ENCODE data around the gene DOCK2.

Gene DOCK2

GRCh38 chr5:169848792-169849191 is 211.7 kb downstream of the DOCK2 start:
- Mint-ChIP-seq H3K9me3 (peaks cover 37% of the 10 kb centered on the region), H3K27ac (no peak overlapping the region), H3K36me3 (ENCODE audit: low read depth) (peaks cover 87% of the 10 kb centered on the region), H3K27me3 (no peaks in the 10 kb centered on the region), H3K4me3 (no peak overlapping the region), H3K4me1 (peaks cover 11% of the 10 kb centered on the region)
- DNase-seq (no peak), ATAC-seq (no peak)

- DNase-seq (no peak), ATAC-seq (no peak)
- Mint-ChIP-seq H3K36me3 (ENCODE audit: low read depth) (peaks cover 85% of the 10 kb centered on the region), H3K4me1 (peaks cover 10% of the 10 kb centered on the region), H3K27ac (no peak overlapping the region), H3K4me3 (no peak overlapping the region), H3K9me3 (peaks cover 37% of the 10 kb centered on the region), H3K27me3 (no peaks in the 10 kb centered on the region)
These were observed 213.3 kb downstream of the DOCK2 start for GRCh38 chr5:169850409-169850808.

- Mint-ChIP-seq H3K27ac (no peak overlapping the region), H3K9me3 (peaks cover 37% of the 10 kb centered on the region), H3K27me3 (no peaks in the 10 kb centered on the region), H3K4me1 (peaks cover 19% of the 10 kb centered on the region), H3K36me3 (ENCODE audit: low read depth) (peaks cover 84% of the 10 kb centered on the region), H3K4me3 (no peak overlapping the region)
- DNase-seq (no peak), ATAC-seq (no peak)
These were observed 214.3 kb downstream of the DOCK2 start for GRCh38 chr5:169851321-169851850.

- Mint-ChIP-seq H3K27ac (no peak overlapping the region), H3K9me3 (peaks cover 4% of the 10 kb centered on the region), H3K36me3 (ENCODE audit: low read depth) (peaks cover 60% of the 10 kb centered on the region), H3K4me3 (no peak overlapping the region), H3K27me3 (no peaks in the 10 kb centered on the region), H3K4me1 (peaks cover 36% of the 10 kb centered on the region)
- peak; percentile 67 for ATAC-seq
- no peak for DNase-seq
These were observed 219.5 kb downstream of the DOCK2 start for GRCh38 chr5:169856571-169856970.

- H3K36me3 Mint-ChIP-seq (ENCODE audit: low read depth) = peaks cover 40% of the 10 kb centered on the region
- DNase-seq = no peak
- no peaks in the 10 kb centered on the region for H3K27me3 Mint-ChIP-seq
- no peaks in the 10 kb centered on the region for H3K9me3 Mint-ChIP-seq
- no peak for ATAC-seq
- no peak overlapping the region for H3K4me3 Mint-ChIP-seq
- H3K4me1 Mint-ChIP-seq = peaks cover 24% of the 10 kb centered on the region
- H3K27ac Mint-ChIP-seq = no peak overlapping the region
These were observed 223.5 kb downstream of the DOCK2 start for GRCh38 chr5:169860585-169860984.

GRCh38 chr5:169861433-169861832 is 224.4 kb downstream of the DOCK2 start:
- Mint-ChIP-seq H3K27me3 (no peaks in the 10 kb centered on the region), H3K9me3 (no peaks in the 10 kb centered on the region), H3K4me3 (no peak overlapping the region), H3K36me3 (ENCODE audit: low read depth) (peaks cover 32% of the 10 kb centered on the region), H3K4me1 (peaks cover 17% of the 10 kb centered on the region), H3K27ac (no peak overlapping the region)
- no peak for ATAC-seq
- no peak for DNase-seq

- H3K27me3 Mint-ChIP-seq = no peaks in the 10 kb centered on the region
- peaks cover 29% of the 10 kb centered on the region for H3K36me3 Mint-ChIP-seq (ENCODE audit: low read depth)
- ATAC-seq = no peak
- DNase-seq = no peak
- no peak overlapping the region for H3K27ac Mint-ChIP-seq
- H3K4me3 Mint-ChIP-seq = no peak overlapping the region
- H3K9me3 Mint-ChIP-seq = no peaks in the 10 kb centered on the region
- peaks cover 13% of the 10 kb centered on the region for H3K4me1 Mint-ChIP-seq
These were observed 224.9 kb downstream of the DOCK2 start for GRCh38 chr5:169861934-169862333.

GRCh38 chr5:169862391-169862811 is 225.3 kb downstream of the DOCK2 start:
- H3K27ac Mint-ChIP-seq = no peak overlapping the region
- peaks cover 29% of the 10 kb centered on the region for H3K36me3 Mint-ChIP-seq (ENCODE audit: low read depth)
- ATAC-seq = no peak

GRCh38 chr5:169864483-169864882 is 227.4 kb downstream of the DOCK2 start:
- Mint-ChIP-seq H3K4me3 (no peak overlapping the region), H3K27ac (no peak overlapping the region), H3K4me1 (peaks cover 6% of the 10 kb centered on the region), H3K36me3 (ENCODE audit: low read depth) (peaks cover 29% of the 10 kb centered on the region), H3K27me3 (no peaks in the 10 kb centered on the region), H3K9me3 (no peaks in the 10 kb centered on the region)
- ATAC-seq (no peak), DNase-seq (no peak)

More at GRCh38 chr5:169862391-169862811, 225.3 kb downstream of the DOCK2 start:
- Mint-ChIP-seq H3K4me1 (peaks cover 11% of the 10 kb centered on the region), H3K9me3 (no peaks in the 10 kb centered on the region), H3K4me3 (no peak overlapping the region), H3K27me3 (no peaks in the 10 kb centered on the region)
- no peak for DNase-seq

- Mint-ChIP-seq H3K27ac (no peak overlapping the region), H3K4me1 (no peaks in the 10 kb centered on the region), H3K27me3 (no peaks in the 10 kb centered on the region), H3K9me3 (no peaks in the 10 kb centered on the region), H3K4me3 (no peak overlapping the region), H3K36me3 (ENCODE audit: low read depth) (peaks cover 23% of the 10 kb centered on the region)
- DNase-seq (no peak), ATAC-seq (no peak)
These were observed 230.3 kb downstream of the DOCK2 start for GRCh38 chr5:169867347-169867746.

GRCh38 chr5:169869066-169869465 is 232.0 kb downstream of the DOCK2 start:
- ATAC-seq (no peak), DNase-seq (no peak)
- Mint-ChIP-seq H3K4me1 (no peaks in the 10 kb centered on the region), H3K27me3 (no peaks in the 10 kb centered on the region), H3K36me3 (ENCODE audit: low read depth) (peaks cover 18% of the 10 kb centered on the region), H3K9me3 (no peaks in the 10 kb centered on the region), H3K27ac (no peak overlapping the region), H3K4me3 (no peak overlapping the region)

- no peak overlapping the region for H3K4me3 Mint-ChIP-seq
- H3K4me1 Mint-ChIP-seq = no peaks in the 10 kb centered on the region
- H3K36me3 Mint-ChIP-seq (ENCODE audit: low read depth) = peaks cover 19% of the 10 kb centered on the region
- H3K27ac Mint-ChIP-seq = no peak overlapping the region
- no peaks in the 10 kb centered on the region for H3K27me3 Mint-ChIP-seq
- no peak for ATAC-seq
- DNase-seq = no peak
- H3K9me3 Mint-ChIP-seq = no peaks in the 10 kb centered on the region
These were observed 233.1 kb downstream of the DOCK2 start for GRCh38 chr5:169870211-169870610.

- H3K27ac Mint-ChIP-seq = no peak overlapping the region
- ATAC-seq = no peak
These were observed 234.9 kb downstream of the DOCK2 start for GRCh38 chr5:169871826-169872490.

GRCh38 chr5:169873642-169874041 is 236.6 kb downstream of the DOCK2 start:
- ATAC-seq = no peak
- no peak overlapping the region for H3K4me3 Mint-ChIP-seq
- DNase-seq = no peak
- no peaks in the 10 kb centered on the region for H3K9me3 Mint-ChIP-seq
- H3K27me3 Mint-ChIP-seq = no peaks in the 10 kb centered on the region
- peaks cover 8% of the 10 kb centered on the region for H3K4me1 Mint-ChIP-seq
- peaks cover 30% of the 10 kb centered on the region for H3K36me3 Mint-ChIP-seq (ENCODE audit: low read depth)
- H3K27ac Mint-ChIP-seq = no peak overlapping the region

More at GRCh38 chr5:169871826-169872490, 234.9 kb downstream of the DOCK2 start:
- no peak for DNase-seq
- Mint-ChIP-seq H3K27me3 (no peaks in the 10 kb centered on the region), H3K36me3 (ENCODE audit: low read depth) (peaks cover 25% of the 10 kb centered on the region), H3K4me3 (no peak overlapping the region), H3K9me3 (no peaks in the 10 kb centered on the region), H3K4me1 (peaks cover 8% of the 10 kb centered on the region)

- ATAC-seq = no peak
- no peak overlapping the region for H3K4me3 Mint-ChIP-seq
- peaks cover 8% of the 10 kb centered on the region for H3K4me1 Mint-ChIP-seq
- H3K36me3 Mint-ChIP-seq (ENCODE audit: low read depth) = peaks cover 27% of the 10 kb centered on the region
- DNase-seq = no peak
- H3K27me3 Mint-ChIP-seq = no peaks in the 10 kb centered on the region
- peak overlapping the region; percentile 34 for H3K27ac Mint-ChIP-seq
- no peaks in the 10 kb centered on the region for H3K9me3 Mint-ChIP-seq
These were observed 237.5 kb downstream of the DOCK2 start for GRCh38 chr5:169874621-169875020.

Data from activated naive CD8-positive, alpha-beta T cell treated with anti-CD3 and anti-CD28 coated beads, Interleukin-2, amount 50 U/mL, for 24 hours (primary cell).